ENCODE results near the gene PRICKLE3. TPM values are rescaled to one million over a fixed set of nuclear protein-coding genes. Genes with fewer than 3 reads are reported as not detected.

The PRICKLE3 gene
- total and polyA plus RNA-seq, 2 experiments from 2014 or later, result 4.7 to 13.7 TPM

DNA sequence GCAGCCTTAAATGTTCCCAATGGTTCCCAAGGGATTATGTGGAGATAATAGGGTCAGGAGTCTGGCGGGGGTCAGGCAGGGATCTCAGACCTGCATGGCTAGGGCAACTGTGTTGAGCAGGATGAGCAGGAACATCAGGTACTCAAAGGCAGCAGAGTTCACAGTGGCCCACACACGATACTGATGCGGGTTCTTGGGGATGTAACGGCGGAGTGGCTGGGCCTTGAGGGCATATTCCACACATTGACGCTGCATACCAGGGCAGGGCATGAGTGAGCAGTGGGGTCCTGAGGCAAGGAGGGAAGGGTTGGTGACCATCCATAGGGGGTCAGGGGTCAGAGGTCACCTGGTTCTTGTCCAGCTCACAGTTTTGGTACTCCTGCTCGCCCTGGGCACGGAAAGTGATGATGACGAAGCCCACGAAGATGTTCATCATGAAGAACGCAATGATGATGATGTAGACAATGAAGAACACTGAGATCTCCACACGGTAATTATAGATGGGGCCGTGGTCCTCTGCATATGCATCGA, 28.9 kb upstream of the PRICKLE3 start:
- Mint-ChIP-seq H3K9me3 (no peaks in the 10 kb centered on the region), H3K27me3 (ENCODE audit: insufficient read depth, low read depth, poor library complexity) (peaks cover 2% of the 10 kb centered on the region), H3K4me3 (no peak overlapping the region), H3K36me3 (ENCODE audit: low read depth) (no peaks in the 10 kb centered on the region), H3K4me1 (no peaks in the 10 kb centered on the region; the same call in 2 of the 3 replicates), H3K27ac (no peak overlapping the region)
- H2AFZ ChIP-seq, result no peak overlapping the region
- no peaks in the 10 kb centered on the region for H3K27me3 ChIP-seq (ENCODE audit: insufficient read depth)
- no peak overlapping the region for H3K27ac ChIP-seq (ENCODE audit: low read depth)
- no peaks in the 10 kb centered on the region for H3F3A ChIP-seq (replicated peaks; ENCODE audit: low read depth)
- H3K4me2 ChIP-seq, result no peak overlapping the region
- H3K4me1 ChIP-seq (ENCODE audit: insufficient read depth), result no peaks in the 10 kb centered on the region
- H3K36me3 ChIP-seq (ENCODE audit: insufficient read depth), result no peaks in the 10 kb centered on the region
- TF ChIP-seq EZH2phosphoT487 (IDR thresholded peaks at IDR 0.05; ENCODE audit: unreplicated experiment), result no peak
- TF ChIP-seq CTCF (conservative IDR thresholded peaks at IDR 0.05; ENCODE audit: low read depth in 2 of 2), result no peak
- no peak for TF ChIP-seq POLR2AphosphoS5 (IDR thresholded peaks at IDR 0.05; ENCODE audit: low read depth)
- TF ChIP-seq, protein P1, sequence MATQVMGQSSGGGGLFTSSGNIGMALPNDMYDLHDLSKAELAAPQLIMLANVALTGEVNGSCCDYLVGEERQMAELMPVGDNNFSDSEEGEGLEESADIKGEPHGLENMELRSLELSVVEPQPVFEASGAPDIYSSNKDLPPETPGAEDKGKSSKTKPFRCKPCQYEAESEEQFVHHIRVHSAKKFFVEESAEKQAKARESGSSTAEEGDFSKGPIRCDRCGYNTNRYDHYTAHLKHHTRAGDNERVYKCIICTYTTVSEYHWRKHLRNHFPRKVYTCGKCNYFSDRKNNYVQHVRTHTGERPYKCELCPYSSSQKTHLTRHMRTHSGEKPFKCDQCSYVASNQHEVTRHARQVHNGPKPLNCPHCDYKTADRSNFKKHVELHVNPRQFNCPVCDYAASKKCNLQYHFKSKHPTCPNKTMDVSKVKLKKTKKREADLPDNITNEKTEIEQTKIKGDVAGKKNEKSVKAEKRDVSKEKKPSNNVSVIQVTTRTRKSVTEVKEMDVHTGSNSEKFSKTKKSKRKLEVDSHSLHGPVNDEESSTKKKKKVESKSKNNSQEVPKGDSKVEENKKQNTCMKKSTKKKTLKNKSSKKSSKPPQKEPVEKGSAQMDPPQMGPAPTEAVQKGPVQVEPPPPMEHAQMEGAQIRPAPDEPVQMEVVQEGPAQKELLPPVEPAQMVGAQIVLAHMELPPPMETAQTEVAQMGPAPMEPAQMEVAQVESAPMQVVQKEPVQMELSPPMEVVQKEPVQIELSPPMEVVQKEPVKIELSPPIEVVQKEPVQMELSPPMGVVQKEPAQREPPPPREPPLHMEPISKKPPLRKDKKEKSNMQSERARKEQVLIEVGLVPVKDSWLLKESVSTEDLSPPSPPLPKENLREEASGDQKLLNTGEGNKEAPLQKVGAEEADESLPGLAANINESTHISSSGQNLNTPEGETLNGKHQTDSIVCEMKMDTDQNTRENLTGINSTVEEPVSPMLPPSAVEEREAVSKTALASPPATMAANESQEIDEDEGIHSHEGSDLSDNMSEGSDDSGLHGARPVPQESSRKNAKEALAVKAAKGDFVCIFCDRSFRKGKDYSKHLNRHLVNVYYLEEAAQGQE (IDR thresholded peaks at IDR 0.05; ENCODE audit: unreplicated experiment), result no peak
- TF ChIP-seq ZNF114 (CRISPR knock-in tag; IDR thresholded peaks at IDR 0.05), result no peak
- TF ChIP-seq EZH2 (IDR thresholded peaks at IDR 0.05; ENCODE audit: low read depth, unreplicated experiment), result no peak
- TF ChIP-seq STAT1 (IDR thresholded peaks at IDR 0.05; ENCODE audit: unreplicated experiment), result no peak
- no peak for TF ChIP-seq NANOG (IDR thresholded peaks at IDR 0.05; ENCODE audit: borderline replicate concordance)
- no peak for TF ChIP-seq ZNF331 (CRISPR knock-in tag; IDR thresholded peaks at IDR 0.05; ENCODE audit: low read depth)
- no peak for TF ChIP-seq JUNB (IDR thresholded peaks at IDR 0.05; ENCODE audit: unreplicated experiment)
- TF ChIP-seq ZNF462 (CRISPR knock-in tag; IDR thresholded peaks at IDR 0.05), result no peak
- TF ChIP-seq, protein P2, sequence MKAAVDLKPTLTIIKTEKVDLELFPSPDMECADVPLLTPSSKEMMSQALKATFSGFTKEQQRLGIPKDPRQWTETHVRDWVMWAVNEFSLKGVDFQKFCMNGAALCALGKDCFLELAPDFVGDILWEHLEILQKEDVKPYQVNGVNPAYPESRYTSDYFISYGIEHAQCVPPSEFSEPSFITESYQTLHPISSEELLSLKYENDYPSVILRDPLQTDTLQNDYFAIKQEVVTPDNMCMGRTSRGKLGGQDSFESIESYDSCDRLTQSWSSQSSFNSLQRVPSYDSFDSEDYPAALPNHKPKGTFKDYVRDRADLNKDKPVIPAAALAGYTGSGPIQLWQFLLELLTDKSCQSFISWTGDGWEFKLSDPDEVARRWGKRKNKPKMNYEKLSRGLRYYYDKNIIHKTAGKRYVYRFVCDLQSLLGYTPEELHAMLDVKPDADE (IDR thresholded peaks at IDR 0.05), result no peak
- DNase-seq (ENCODE audit: low spot score) (no peak), ATAC-seq (no peak)
- no peaks in the 10 kb centered on the region for H3K9me2 ChIP-seq (ENCODE audit: insufficient read depth)
- no peak overlapping the region for H3K4me3 ChIP-seq
- no peaks in the 10 kb centered on the region for H4K20me1 ChIP-seq (replicated peaks; ENCODE audit: insufficient read depth)
- H3K79me2 ChIP-seq (replicated peaks; ENCODE audit: insufficient read depth), result no peaks in the 10 kb centered on the region
